Liver (tissue), 9 donors: ENCODE data around the gene NCS1. TPM values are rescaled to one million over a fixed set of nuclear protein-coding genes. Genes with fewer than 3 reads are reported as not detected.

Source experiments
- DNase-seq: peaks from one replicate; pipeline ENCODE4 v3.0.0-alpha.2; 2017; ENCODE audit warnings: low spot score
- H3K27ac ChIP-seq, 2 donors: one replicate each; pipeline ENCODE4 v1.7.0; 2013; ENCODE audit warnings: inconsistent platforms in 2 of 2, low read length in 2 of 2, control low read depth in 1 of 2, low read depth in 1 of 2, mild to moderate bottlenecking in 1 of 2
- H3K27me3 ChIP-seq, 4 donors: one replicate each; pipeline versions ENCODE4 v1.6.1 to v1.7.0; 2013; ENCODE audit warnings: low read length in 3 of 4, inconsistent platforms in 1 of 4, mild to moderate bottlenecking in 1 of 4, moderate library complexity in 1 of 4; ENCODE audit not compliant: control insufficient read depth in 4 of 4, insufficient read depth in 4 of 4
- H3K36me3 ChIP-seq, 4 donors: one replicate each; pipeline versions ENCODE4 v1.6.1 to v1.7.0; 2013; ENCODE audit warnings: low read length in 3 of 4, mild to moderate bottlenecking in 3 of 4, low read depth in 1 of 4, moderate library complexity in 1 of 4; ENCODE audit not compliant: control insufficient read depth in 4 of 4, insufficient read depth in 3 of 4
- H3K4me1 ChIP-seq, 4 donors: one replicate each; pipeline versions ENCODE4 v1.6.1 to v1.7.0; 2013; ENCODE audit warnings: low read length in 3 of 4, mild to moderate bottlenecking in 3 of 4, moderate library complexity in 1 of 4; ENCODE audit not compliant: control insufficient read depth in 4 of 4, insufficient read depth in 4 of 4
- H3K4me3 ChIP-seq, 3 donors: one replicate each; pipeline versions ENCODE4 v1.6.1 to v1.7.0; 2013; ENCODE audit warnings: low read length in 3 of 3, control low read depth in 1 of 3, low read depth in 1 of 3, mild to moderate bottlenecking in 1 of 3
- H3K9ac ChIP-seq, 2 donors: one replicate each; pipeline ENCODE4 v1.7.0; 2013; ENCODE audit warnings: low read length in 2 of 2, mild to moderate bottlenecking in 2 of 2, moderate library complexity in 2 of 2, control low read depth in 1 of 2, low read depth in 1 of 2
- H3K9me3 ChIP-seq, 4 donors: one replicate each; pipeline versions ENCODE4 v1.6.1 to v1.7.0; 2013; ENCODE audit warnings: low read length in 3 of 4; ENCODE audit not compliant: control insufficient read depth in 4 of 4
- CTCF ChIP-seq: fragments of 150-350 bp; IDR thresholded peaks from 2 replicates; pipeline ENCODE4 v1.5.1; 2017; ENCODE audit warnings: improper control_type of control experiment, low read depth, low read length; ENCODE audit not compliant: missing input control
- EGR1 ChIP-seq, 2 donors: IDR thresholded peaks; 2 replicates each; pipeline ENCODE4 v1.6.1; 2016 to 2018; ENCODE audit warnings: antibody characterized with exemption in 2 of 2, low read depth in 2 of 2
- FOXA1 ChIP-seq: IDR thresholded peaks from 2 replicates; pipeline ENCODE4 v1.6.1; 2016; ENCODE audit warnings: antibody characterized with exemption
- FOXA2 ChIP-seq: IDR thresholded peaks from 2 replicates; pipeline ENCODE4 v1.6.1; 2016; ENCODE audit warnings: antibody characterized with exemption
- GABPA ChIP-seq, 2 donors: IDR thresholded peaks in 1 of 2; conservative IDR thresholded peaks in 1 of 2; 2 replicates each; pipeline ENCODE4 v1.6.1; 2016; ENCODE audit warnings: antibody characterized with exemption in 2 of 2, mild to moderate bottlenecking in 1 of 2, moderate library complexity in 1 of 2
- HNF4A ChIP-seq, 2 donors: conservative IDR thresholded peaks; 2 replicates each; pipeline ENCODE4 v1.6.1; 2016; ENCODE audit warnings: antibody characterized with exemption in 2 of 2, mild to moderate bottlenecking in 2 of 2
- HNF4G ChIP-seq: IDR thresholded peaks from 2 replicates; pipeline ENCODE4 v1.6.1; 2016; ENCODE audit warnings: antibody characterized with exemption
- JUND ChIP-seq, 2 donors: IDR thresholded peaks; 2 replicates each; pipeline ENCODE4 v1.6.1; 2016; ENCODE audit warnings: antibody characterized with exemption in 2 of 2
- NR2F2 ChIP-seq: IDR thresholded peaks from 2 replicates; pipeline ENCODE4 v1.6.1; 2016; ENCODE audit warnings: antibody characterized with exemption
- RAD21 ChIP-seq, 2 donors: IDR thresholded peaks; 2 replicates each; pipeline ENCODE4 v1.6.1; 2016; ENCODE audit warnings: antibody characterized with exemption in 2 of 2, mild to moderate bottlenecking in 2 of 2
- REST ChIP-seq: IDR thresholded peaks from 2 replicates; pipeline ENCODE4 v1.6.1; 2016; ENCODE audit warnings: antibody characterized with exemption, mild to moderate bottlenecking
- RXRA ChIP-seq, 2 donors: IDR thresholded peaks; 2 replicates each; pipeline ENCODE4 v1.6.1; 2017 to 2018; ENCODE audit warnings: antibody characterized with exemption in 2 of 2, mild to moderate bottlenecking in 1 of 2
- SP1 ChIP-seq: IDR thresholded peaks from 2 replicates; pipeline ENCODE4 v1.6.1; 2018; ENCODE audit warnings: antibody characterized with exemption, mild to moderate bottlenecking
- TAF1 ChIP-seq: conservative IDR thresholded peaks from 2 replicates; pipeline ENCODE4 v1.6.1; 2016; ENCODE audit warnings: antibody characterized with exemption, mild to moderate bottlenecking
- YY1 ChIP-seq: IDR thresholded peaks from 2 replicates; pipeline ENCODE4 v1.6.1; 2016; ENCODE audit warnings: antibody characterized with exemption, mild to moderate bottlenecking
- ZBTB33 ChIP-seq: IDR thresholded peaks from 2 replicates; pipeline ENCODE4 v1.6.1; 2016; ENCODE audit warnings: antibody characterized with exemption
- WGBS: extraction: QIAGEN DNeasy Blood & Tissue Kit; methylation state at CpG from one replicate; pipeline ENCODE4 v1.1.7; 2013; 5-methylcytosine and 5-hydroxymethylcytosine counted together
- polyA plus RNA-seq, 2 donors: library from polyadenylated mRNA; stranded (reverse) in 1 of 2; unstranded in 1 of 2; fragments of 200-250 nt in 1 of 2; fragments of >200 nt in 1 of 2; fragmentation: Nextera tagmentation in 1 of 2; extraction: Ambion mirVana in 1 of 2; gene quantifications; one replicate each; pipeline versions ENCODE4 v1.2.1 to v1.2.3, GENCODE V29; 2013 to 2015
- total RNA-seq, 2 donors: library from RNA; depleted of rRNA; stranded (reverse); fragments of >200 nt; gene quantifications; one replicate each; pipeline ENCODE4 v1.2.3, GENCODE V29; 2014
- TF ChIP-seq, protein P1 (sequence below): IDR thresholded peaks from 2 replicates; pipeline ENCODE4 v1.6.1; 2016; ENCODE audit warnings: antibody characterized with exemption
- TF ChIP-seq, protein P2 (sequence below): IDR thresholded peaks from 2 replicates; pipeline ENCODE4 v1.6.1; 2016; ENCODE audit warnings: antibody characterized with exemption
- donor health status: healthy.
- donor health status: healthy.
- donor health status: healthy.
- donor health status: healthy.
- donor health status: healthy.

The NCS1 gene
- total and polyA plus RNA-seq, 4 donors, result 0.35 to 2.5 (median 1.2) TPM

DNA sequence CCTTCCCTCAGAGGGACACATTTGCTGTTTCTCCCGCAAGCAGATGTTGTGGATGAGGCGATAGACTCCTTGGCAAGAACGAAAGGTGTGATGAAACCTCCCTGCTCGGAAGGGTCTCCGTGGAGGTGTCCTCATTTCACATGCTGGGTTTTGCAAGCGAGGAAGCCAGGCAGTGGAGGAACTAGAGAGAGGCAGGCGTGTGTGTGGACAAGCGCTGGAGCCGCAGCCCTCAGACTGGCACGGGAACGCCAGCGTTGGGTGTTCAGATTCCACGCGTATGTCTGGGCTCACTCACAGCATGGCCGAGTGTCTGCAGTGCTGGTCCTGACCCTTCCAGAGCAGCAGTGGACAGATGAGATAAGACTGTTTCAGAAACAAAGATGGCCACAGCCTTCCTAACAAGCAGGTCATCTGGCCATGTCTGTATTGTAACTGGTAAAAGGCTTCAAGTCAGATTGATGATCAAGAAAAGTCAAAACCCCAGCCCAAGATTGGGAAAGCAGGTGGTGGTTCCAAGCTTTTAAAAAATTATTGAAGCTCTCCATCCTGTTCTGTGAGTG lies 35.0 kb upstream of the NCS1 start:
- Histone ChIP-seq H3K27ac (no peak overlapping the region), H3K27me3 (no peaks in the 10 kb centered on the region), H3K4me3 (no peak overlapping the region), H3K4me1 (no peaks in the 10 kb centered on the region), H3K9me3 (no peaks in the 10 kb centered on the region), H3K36me3 (peaks cover 0 to 5% (median 5%) of the 10 kb centered on the region in 4 donors), H3K9ac (no peak overlapping the region)
- WGBS, result 93% methylated on average over 15 of the region's 15 CpGs
- DNase-seq, result no peak
- TF ChIP-seq JUND (IDR thresholded peaks at IDR 0.05) (no peak), TAF1 (no peak), ZBTB33 (no peak), HNF4G (no peak), EGR1 (IDR thresholded peaks at IDR 0.05; ENCODE audit: low read depth in 2 of 2) (no peak), HNF4A (conservative IDR thresholded peaks at IDR 0.05) (no peak), RXRA (IDR thresholded peaks at IDR 0.05) (no peak), NR2F2 (no peak), SP1 (no peak), YY1 (no peak), CTCF (no peak), FOXA1 (no peak), RAD21 (IDR thresholded peaks at IDR 0.05) (no peak), REST (no peak), GABPA (IDR thresholded peaks at IDR 0.05 in 1 of 2, conservative IDR thresholded peaks at IDR 0.05 in 1 of 2) (no peak), FOXA2 (no peak)
- TF ChIP-seq, protein P1, sequence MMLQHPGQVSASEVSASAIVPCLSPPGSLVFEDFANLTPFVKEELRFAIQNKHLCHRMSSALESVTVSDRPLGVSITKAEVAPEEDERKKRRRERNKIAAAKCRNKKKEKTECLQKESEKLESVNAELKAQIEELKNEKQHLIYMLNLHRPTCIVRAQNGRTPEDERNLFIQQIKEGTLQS, result no peak
- TF ChIP-seq, protein P2, sequence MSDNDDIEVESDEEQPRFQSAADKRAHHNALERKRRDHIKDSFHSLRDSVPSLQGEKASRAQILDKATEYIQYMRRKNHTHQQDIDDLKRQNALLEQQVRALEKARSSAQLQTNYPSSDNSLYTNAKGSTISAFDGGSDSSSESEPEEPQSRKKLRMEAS, result no peak
